ENCODE results near the gene HOXA2.

The HOXA2 gene

GRCh38 chr7:27095897-27096767 lies 6.4 kb downstream of the HOXA2 start, which contains the start of gene HOXA1:
Gene HOXA1, minus strand, starts transcription at chr7:27096000. Its CDS starts 88 bp downstream, at chr7:27095912.
- Mint-ChIP-seq H3K27me3 (ENCODE audit: low read depth) (peaks cover 89% of the 10 kb centered on the region), H3K36me3 (ENCODE audit: low read depth) (peaks cover 4% of the 10 kb centered on the region), H3K9me3 (no peaks in the 10 kb centered on the region), H3K4me3 (peak within 1 kb of the TSS; percentile 75), H3K4me1 (ENCODE audit: low read depth) (peaks cover 12% of the 10 kb centered on the region), H3K27ac (peak within 1 kb of the TSS; percentile 70)
- peak; percentile 65 for DNase-seq (ENCODE audit: low spot score)

DNA sequence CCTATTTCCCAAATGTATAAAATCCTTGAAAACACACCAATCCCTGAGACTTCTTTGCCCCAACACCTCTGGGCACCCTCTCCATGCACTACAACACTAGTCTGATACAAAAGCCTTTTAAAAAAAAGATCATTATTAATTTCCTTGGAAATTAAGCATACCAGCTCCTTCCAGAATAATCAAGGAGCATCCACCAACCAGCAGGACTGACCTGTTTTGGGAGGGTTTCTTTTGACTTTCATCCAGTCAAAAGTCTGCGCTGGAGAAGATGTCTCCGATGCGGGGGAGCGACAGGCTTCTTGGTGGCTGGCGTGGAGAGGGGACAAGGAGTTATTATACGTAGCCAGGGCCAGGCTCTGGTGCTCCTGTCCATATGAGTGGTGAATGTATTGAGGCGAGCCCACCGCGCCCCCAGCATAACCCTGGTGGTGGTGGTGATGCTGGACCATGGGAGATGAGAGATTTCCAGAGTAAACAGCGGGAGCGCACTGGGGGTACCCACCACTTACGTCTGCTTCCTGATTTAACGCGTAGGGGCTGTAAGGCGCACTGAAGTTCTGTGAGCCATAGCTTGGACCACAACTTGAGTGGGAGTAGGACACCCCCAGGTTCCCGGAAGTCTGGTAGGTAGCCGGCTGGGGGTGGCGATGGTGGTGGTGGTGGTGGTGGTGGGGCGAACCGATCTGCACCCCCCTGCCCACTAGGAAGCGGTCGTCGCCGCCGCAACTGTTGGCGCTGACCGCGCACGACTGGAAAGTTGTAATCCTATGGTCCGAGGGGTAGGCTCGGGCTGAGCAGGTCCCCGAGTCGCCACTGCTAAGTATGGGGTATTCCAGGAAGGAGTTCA lies 7.2 kb downstream of the HOXA2 start:
- Mint-ChIP-seq H3K9me3 (no peaks in the 10 kb centered on the region), H3K27me3 (ENCODE audit: low read depth) (peaks cover 89% of the 10 kb centered on the region), H3K27ac (peak overlapping the region; percentile 49), H3K4me3 (peak overlapping the region; percentile 75), H3K4me1 (ENCODE audit: low read depth) (peaks cover 12% of the 10 kb centered on the region), H3K36me3 (ENCODE audit: low read depth) (peaks cover 4% of the 10 kb centered on the region)
- no peak for DNase-seq (ENCODE audit: low spot score)

DNA sequence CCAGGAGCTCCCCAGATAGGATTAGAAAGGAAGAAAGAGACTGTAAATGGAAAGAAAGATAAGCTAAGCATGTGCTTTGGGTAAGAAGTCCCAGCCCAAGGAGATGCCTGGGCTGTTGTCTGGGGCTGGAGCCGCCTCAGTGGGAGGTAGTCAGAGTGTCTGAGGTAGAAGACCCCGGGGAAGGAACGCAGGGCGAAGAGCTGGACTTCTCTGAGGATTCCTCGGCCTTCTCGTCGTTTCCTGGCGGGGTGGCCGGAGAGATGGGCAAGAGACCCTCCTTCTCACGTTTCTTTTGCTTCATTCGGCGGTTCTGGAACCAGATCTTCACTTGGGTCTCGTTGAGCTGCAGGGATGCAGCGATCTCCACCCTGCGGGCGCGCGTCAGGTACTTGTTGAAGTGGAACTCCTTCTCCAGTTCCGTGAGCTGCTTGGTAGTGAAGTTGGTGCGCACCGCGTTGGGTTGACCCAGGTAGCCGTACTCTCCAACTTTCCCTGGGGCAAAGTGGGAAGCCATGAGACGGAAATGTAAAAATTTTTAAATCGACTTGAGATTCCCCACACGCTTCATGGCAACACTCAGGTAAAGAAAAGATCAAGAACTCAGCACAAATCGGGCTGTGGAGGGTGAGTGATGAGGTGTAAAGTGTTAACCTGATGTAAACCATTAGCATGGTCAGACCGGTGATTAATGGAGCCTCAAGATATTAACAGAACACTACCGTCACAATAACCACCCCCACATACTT lies 8.0 kb downstream of the HOXA2 start:
- no peaks in the 10 kb centered on the region for H3K9me3 Mint-ChIP-seq
- peak overlapping the region; percentile 75 for H3K4me3 Mint-ChIP-seq
- H3K36me3 Mint-ChIP-seq (ENCODE audit: low read depth), result peaks cover 3% of the 10 kb centered on the region
- H3K27me3 Mint-ChIP-seq (ENCODE audit: low read depth), result peaks cover 89% of the 10 kb centered on the region
- H3K4me1 Mint-ChIP-seq (ENCODE audit: low read depth), result peaks cover 12% of the 10 kb centered on the region
- DNase-seq (ENCODE audit: low spot score), result no peak
- no peak overlapping the region for H3K27ac Mint-ChIP-seq

- peak overlapping the region; percentile 34 for H3K4me3 Mint-ChIP-seq
- H3K27ac Mint-ChIP-seq, result no peak overlapping the region
- peaks cover 1% of the 10 kb centered on the region for H3K36me3 Mint-ChIP-seq (ENCODE audit: low read depth)
- no peaks in the 10 kb centered on the region for H3K9me3 Mint-ChIP-seq
- peaks cover 89% of the 10 kb centered on the region for H3K27me3 Mint-ChIP-seq (ENCODE audit: low read depth)
- DNase-seq (ENCODE audit: low spot score), result no peak
- peaks cover 12% of the 10 kb centered on the region for H3K4me1 Mint-ChIP-seq (ENCODE audit: low read depth)
Measured at GRCh38 chr7:27093184-27093895, 9.1 kb downstream of the HOXA2 start.

DNA sequence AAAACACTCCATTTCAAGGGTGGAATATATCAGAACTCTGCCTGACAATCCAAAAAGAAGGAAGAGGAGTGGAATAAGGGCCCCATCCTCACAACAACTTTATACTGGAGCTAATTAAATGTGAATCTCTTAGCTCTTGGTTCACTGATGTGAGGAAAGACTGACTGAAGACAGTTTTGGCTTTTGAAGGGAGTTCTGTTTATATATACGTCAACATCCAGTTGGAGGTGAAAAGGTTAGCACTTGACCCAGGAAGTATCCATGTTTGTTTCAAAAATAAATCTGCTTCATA lies 9.7 kb downstream of the HOXA2 start:
- Mint-ChIP-seq H3K36me3 (ENCODE audit: low read depth) (peaks cover 1% of the 10 kb centered on the region), H3K4me1 (ENCODE audit: low read depth) (peaks cover 12% of the 10 kb centered on the region), H3K27ac (no peak overlapping the region), H3K27me3 (ENCODE audit: low read depth) (peaks cover 87% of the 10 kb centered on the region), H3K9me3 (no peaks in the 10 kb centered on the region), H3K4me3 (no peak overlapping the region)
- no peak for DNase-seq (ENCODE audit: low spot score)

DNA sequence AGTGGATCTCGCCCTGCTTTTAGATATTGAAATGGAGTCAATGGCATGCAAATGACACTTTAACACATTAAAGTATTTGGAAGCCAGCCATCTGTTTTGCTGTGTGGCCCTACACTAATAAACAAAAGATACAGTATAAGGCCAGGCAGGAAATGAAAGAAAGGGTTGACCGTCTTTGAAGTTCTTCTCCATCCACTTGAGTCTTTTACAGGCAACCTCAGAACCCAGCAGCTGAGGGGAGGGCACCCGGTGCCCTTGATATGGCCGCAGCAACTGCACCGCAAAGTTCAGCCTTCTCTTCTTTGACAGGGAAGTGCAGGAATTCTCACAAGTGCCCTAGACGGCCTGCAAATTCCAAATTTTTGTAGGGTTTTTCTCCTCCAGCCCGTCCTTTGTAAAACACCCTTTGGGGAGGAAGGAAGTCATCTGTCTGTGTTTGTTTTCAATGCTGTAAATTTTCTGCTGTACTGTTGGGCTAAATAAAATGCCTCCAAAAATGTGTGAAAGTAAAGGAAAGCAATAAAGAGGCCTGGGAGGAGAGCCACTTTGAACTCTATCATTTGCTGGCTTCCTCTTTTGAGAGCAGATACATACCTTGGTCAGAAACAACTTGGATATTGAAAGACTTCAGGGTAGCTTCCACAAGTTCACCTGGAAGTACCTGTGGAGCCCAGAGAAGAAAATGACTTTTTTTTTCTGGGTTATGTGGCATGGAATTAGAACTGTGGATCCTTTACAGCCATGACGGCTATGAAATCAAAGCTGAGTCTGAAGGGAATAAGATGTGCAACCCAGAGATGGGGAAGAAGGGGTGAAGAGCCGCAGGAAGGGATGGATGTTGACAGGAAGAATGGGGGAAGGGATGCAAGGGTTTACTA lies 10.3 kb downstream of the HOXA2 start:
- Mint-ChIP-seq H3K4me3 (no peak overlapping the region), H3K36me3 (ENCODE audit: low read depth) (peaks cover 1% of the 10 kb centered on the region), H3K9me3 (no peaks in the 10 kb centered on the region), H3K27me3 (ENCODE audit: low read depth) (peaks cover 87% of the 10 kb centered on the region), H3K27ac (no peak overlapping the region), H3K4me1 (ENCODE audit: low read depth) (peaks cover 10% of the 10 kb centered on the region)
- DNase-seq (ENCODE audit: low spot score), result no peak

- DNase-seq (ENCODE audit: low spot score), result no peak
- Mint-ChIP-seq H3K27me3 (ENCODE audit: low read depth) (peaks cover 90% of the 10 kb centered on the region), H3K36me3 (ENCODE audit: low read depth) (peaks cover 1% of the 10 kb centered on the region), H3K9me3 (no peaks in the 10 kb centered on the region), H3K27ac (no peak overlapping the region), H3K4me1 (ENCODE audit: low read depth) (peaks cover 8% of the 10 kb centered on the region), H3K4me3 (no peak overlapping the region)
Measured at GRCh38 chr7:27091105-27091504, 11.4 kb downstream of the HOXA2 start.

DNA sequence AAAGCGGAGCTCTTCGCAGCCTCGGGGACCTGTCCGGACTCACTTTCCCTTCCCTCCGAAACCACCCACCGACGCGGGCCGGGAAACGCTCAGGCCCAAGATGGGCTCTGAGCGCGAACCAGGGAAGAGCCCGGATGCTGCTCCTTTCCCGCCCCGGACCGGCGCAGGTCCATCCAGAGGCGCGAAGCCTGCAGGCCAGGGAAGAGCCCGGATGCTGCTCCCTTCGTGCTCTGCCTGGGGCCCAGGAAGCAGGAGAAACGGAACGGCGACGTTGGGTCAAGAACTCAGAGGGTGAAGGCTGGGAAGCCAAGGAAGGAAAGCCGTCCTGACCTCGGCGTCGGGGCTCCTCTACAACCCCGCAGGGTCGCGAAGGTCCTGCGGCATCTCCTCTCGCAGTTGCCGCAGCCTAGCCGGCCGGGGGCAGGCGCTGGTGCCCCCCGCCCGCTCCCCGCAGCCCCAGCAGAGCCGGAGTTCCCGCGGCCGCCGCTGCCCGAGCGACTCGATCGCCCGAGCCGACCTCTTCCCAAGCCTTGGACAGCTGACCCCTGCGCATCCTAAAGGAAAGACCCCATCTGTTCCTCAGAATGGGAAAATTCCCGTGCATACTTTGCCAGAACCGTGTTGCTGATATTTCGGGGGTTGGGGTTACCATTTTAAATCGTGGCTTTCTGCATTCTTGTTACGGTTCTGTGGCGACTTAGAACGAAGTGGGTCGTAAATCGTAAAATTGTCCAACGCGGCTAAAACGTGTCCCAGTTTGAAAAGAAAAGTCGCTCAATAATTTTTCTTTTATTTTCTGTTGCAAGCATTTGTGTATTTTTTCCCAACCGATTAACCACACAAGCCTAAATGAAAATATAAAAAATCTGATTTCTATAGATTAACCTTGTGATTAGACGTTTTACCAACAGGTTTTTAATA lies 14.2 kb downstream of the HOXA2 start:
- Mint-ChIP-seq H3K4me1 (ENCODE audit: low read depth) (no peaks in the 10 kb centered on the region), H3K4me3 (no peak overlapping the region), H3K36me3 (ENCODE audit: low read depth) (peaks cover 1% of the 10 kb centered on the region), H3K27me3 (ENCODE audit: low read depth) (peaks cover 78% of the 10 kb centered on the region), H3K27ac (no peak overlapping the region), H3K9me3 (no peaks in the 10 kb centered on the region)
- no peak for DNase-seq (ENCODE audit: low spot score)

GRCh38 chr7:27083646-27084045 lies 18.8 kb downstream of the HOXA2 start:
- Mint-ChIP-seq H3K4me1 (ENCODE audit: low read depth) (peaks cover 6% of the 10 kb centered on the region), H3K27ac (no peak overlapping the region), H3K4me3 (no peak overlapping the region), H3K9me3 (no peaks in the 10 kb centered on the region), H3K27me3 (ENCODE audit: low read depth) (peaks cover 33% of the 10 kb centered on the region), H3K36me3 (ENCODE audit: low read depth) (no peaks in the 10 kb centered on the region)
- no peak for DNase-seq (ENCODE audit: low spot score)

DNA sequence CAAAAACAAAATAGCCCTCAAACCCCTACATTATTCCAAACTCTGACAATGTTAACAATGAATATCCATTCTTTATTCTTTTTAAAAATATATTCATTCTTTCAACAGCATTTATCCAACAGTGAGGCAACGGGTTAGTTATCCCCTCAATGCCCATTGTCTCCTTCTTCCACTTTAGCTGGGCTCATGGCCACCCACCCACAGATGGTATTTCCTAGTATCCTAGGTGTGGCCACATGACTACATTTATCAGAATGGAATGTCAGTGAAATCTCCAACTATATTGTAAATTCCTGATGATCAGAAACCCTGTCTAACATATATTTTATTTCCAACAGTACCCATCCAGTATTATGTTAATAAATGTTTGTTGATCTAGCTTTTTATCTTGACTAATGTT lies 20.3 kb downstream of the HOXA2 start:
- Mint-ChIP-seq H3K9me3 (no peaks in the 10 kb centered on the region), H3K36me3 (ENCODE audit: low read depth) (no peaks in the 10 kb centered on the region), H3K27ac (no peak overlapping the region), H3K4me3 (no peak overlapping the region), H3K27me3 (ENCODE audit: low read depth) (peaks cover 20% of the 10 kb centered on the region), H3K4me1 (ENCODE audit: low read depth) (peaks cover 6% of the 10 kb centered on the region)
- DNase-seq (ENCODE audit: low spot score), result no peak

- no peak overlapping the region for H3K4me3 Mint-ChIP-seq
- H3K36me3 Mint-ChIP-seq (ENCODE audit: low read depth), result no peaks in the 10 kb centered on the region
- no peak for DNase-seq (ENCODE audit: low spot score)
Measured at GRCh38 chr7:27080844-27081436, 21.5 kb downstream of the HOXA2 start.

More at GRCh38 chr7:27080844-27081436, 21.5 kb downstream of the HOXA2 start:
- peaks cover 6% of the 10 kb centered on the region for H3K4me1 Mint-ChIP-seq (ENCODE audit: low read depth)
- H3K27me3 Mint-ChIP-seq (ENCODE audit: low read depth), result peaks cover 13% of the 10 kb centered on the region
- H3K27ac Mint-ChIP-seq, result no peak overlapping the region
- H3K9me3 Mint-ChIP-seq, result no peaks in the 10 kb centered on the region
